Liver (tissue), 9 donors: ENCODE results near the gene RABL6. TPM values are rescaled to one million over a fixed set of nuclear protein-coding genes. Genes with fewer than 3 reads are reported as not detected.

Experiments used
- DNase-seq: peaks from one replicate; pipeline ENCODE4 v3.0.0-alpha.2; 2017; ENCODE audit warnings: low spot score
- H3K27ac ChIP-seq, 2 donors: one replicate each; pipeline ENCODE4 v1.7.0; 2013; ENCODE audit warnings: inconsistent platforms in 2 of 2, low read length in 2 of 2, control low read depth in 1 of 2, low read depth in 1 of 2, mild to moderate bottlenecking in 1 of 2
- H3K27me3 ChIP-seq, 4 donors: one replicate each; pipeline versions ENCODE4 v1.6.1 to v1.7.0; 2013; ENCODE audit warnings: low read length in 3 of 4, inconsistent platforms in 1 of 4, mild to moderate bottlenecking in 1 of 4, moderate library complexity in 1 of 4; ENCODE audit not compliant: control insufficient read depth in 4 of 4, insufficient read depth in 4 of 4
- H3K36me3 ChIP-seq, 4 donors: one replicate each; pipeline versions ENCODE4 v1.6.1 to v1.7.0; 2013; ENCODE audit warnings: low read length in 3 of 4, mild to moderate bottlenecking in 3 of 4, low read depth in 1 of 4, moderate library complexity in 1 of 4; ENCODE audit not compliant: control insufficient read depth in 4 of 4, insufficient read depth in 3 of 4
- H3K4me1 ChIP-seq, 4 donors: one replicate each; pipeline versions ENCODE4 v1.6.1 to v1.7.0; 2013; ENCODE audit warnings: low read length in 3 of 4, mild to moderate bottlenecking in 3 of 4, moderate library complexity in 1 of 4; ENCODE audit not compliant: control insufficient read depth in 4 of 4, insufficient read depth in 4 of 4
- H3K4me3 ChIP-seq, 3 donors: one replicate each; pipeline versions ENCODE4 v1.6.1 to v1.7.0; 2013; ENCODE audit warnings: low read length in 3 of 3, control low read depth in 1 of 3, low read depth in 1 of 3, mild to moderate bottlenecking in 1 of 3
- H3K9ac ChIP-seq, 2 donors: one replicate each; pipeline ENCODE4 v1.7.0; 2013; ENCODE audit warnings: low read length in 2 of 2, mild to moderate bottlenecking in 2 of 2, moderate library complexity in 2 of 2, control low read depth in 1 of 2, low read depth in 1 of 2
- H3K9me3 ChIP-seq, 4 donors: one replicate each; pipeline versions ENCODE4 v1.6.1 to v1.7.0; 2013; ENCODE audit warnings: low read length in 3 of 4; ENCODE audit not compliant: control insufficient read depth in 4 of 4
- EGR1 ChIP-seq, 2 donors: IDR thresholded peaks; 2 replicates each; pipeline ENCODE4 v1.6.1; 2016 to 2018; ENCODE audit warnings: antibody characterized with exemption in 2 of 2, low read depth in 2 of 2
- FOXA1 ChIP-seq: IDR thresholded peaks from 2 replicates; pipeline ENCODE4 v1.6.1; 2016; ENCODE audit warnings: antibody characterized with exemption
- FOXA2 ChIP-seq: IDR thresholded peaks from 2 replicates; pipeline ENCODE4 v1.6.1; 2016; ENCODE audit warnings: antibody characterized with exemption
- GABPA ChIP-seq, 2 donors: IDR thresholded peaks in 1 of 2; conservative IDR thresholded peaks in 1 of 2; 2 replicates each; pipeline ENCODE4 v1.6.1; 2016; ENCODE audit warnings: antibody characterized with exemption in 2 of 2, mild to moderate bottlenecking in 1 of 2, moderate library complexity in 1 of 2
- HNF4A ChIP-seq, 2 donors: conservative IDR thresholded peaks; 2 replicates each; pipeline ENCODE4 v1.6.1; 2016; ENCODE audit warnings: antibody characterized with exemption in 2 of 2, mild to moderate bottlenecking in 2 of 2
- HNF4G ChIP-seq: IDR thresholded peaks from 2 replicates; pipeline ENCODE4 v1.6.1; 2016; ENCODE audit warnings: antibody characterized with exemption
- JUND ChIP-seq, 2 donors: IDR thresholded peaks; 2 replicates each; pipeline ENCODE4 v1.6.1; 2016; ENCODE audit warnings: antibody characterized with exemption in 2 of 2
- MAX ChIP-seq: IDR thresholded peaks from 2 replicates; pipeline ENCODE4 v1.6.1; 2016; ENCODE audit warnings: antibody characterized with exemption
- NR2F2 ChIP-seq: IDR thresholded peaks from 2 replicates; pipeline ENCODE4 v1.6.1; 2016; ENCODE audit warnings: antibody characterized with exemption
- REST ChIP-seq: IDR thresholded peaks from 2 replicates; pipeline ENCODE4 v1.6.1; 2016; ENCODE audit warnings: antibody characterized with exemption, mild to moderate bottlenecking
- RXRA ChIP-seq, 2 donors: IDR thresholded peaks; 2 replicates each; pipeline ENCODE4 v1.6.1; 2017 to 2018; ENCODE audit warnings: antibody characterized with exemption in 2 of 2, mild to moderate bottlenecking in 1 of 2
- SP1 ChIP-seq: IDR thresholded peaks from 2 replicates; pipeline ENCODE4 v1.6.1; 2018; ENCODE audit warnings: antibody characterized with exemption, mild to moderate bottlenecking
- TAF1 ChIP-seq: conservative IDR thresholded peaks from 2 replicates; pipeline ENCODE4 v1.6.1; 2016; ENCODE audit warnings: antibody characterized with exemption, mild to moderate bottlenecking
- YY1 ChIP-seq: IDR thresholded peaks from 2 replicates; pipeline ENCODE4 v1.6.1; 2016; ENCODE audit warnings: antibody characterized with exemption, mild to moderate bottlenecking
- ZBTB33 ChIP-seq: IDR thresholded peaks from 2 replicates; pipeline ENCODE4 v1.6.1; 2016; ENCODE audit warnings: antibody characterized with exemption
- WGBS: extraction: QIAGEN DNeasy Blood & Tissue Kit; methylation state at CpG from one replicate; pipeline ENCODE4 v1.1.7; 2013; 5-methylcytosine and 5-hydroxymethylcytosine counted together
- polyA plus RNA-seq, 2 donors: library from polyadenylated mRNA; stranded (reverse) in 1 of 2; unstranded in 1 of 2; fragments of 200-250 nt in 1 of 2; fragments of >200 nt in 1 of 2; fragmentation: Nextera tagmentation in 1 of 2; extraction: Ambion mirVana in 1 of 2; gene quantifications; one replicate each; pipeline versions ENCODE4 v1.2.1 to v1.2.3, GENCODE V29; 2013 to 2015
- total RNA-seq, 2 donors: library from RNA; depleted of rRNA; stranded (reverse); fragments of >200 nt; gene quantifications; one replicate each; pipeline ENCODE4 v1.2.3, GENCODE V29; 2014
- TF ChIP-seq, protein P1 (sequence below): fragments of 150-350 bp; IDR thresholded peaks from 2 replicates; pipeline ENCODE4 v1.5.1; 2017; ENCODE audit warnings: improper control_type of control experiment, low read depth, low read length; ENCODE audit not compliant: missing input control
- donor health status: healthy.
- donor health status: healthy.
- donor health status: healthy.
- donor health status: healthy.
- donor health status: healthy.

The RABL6 gene
- total and polyA plus RNA-seq, 4 donors, result 3.6 to 32.6 (median 10.7) TPM

DNA sequence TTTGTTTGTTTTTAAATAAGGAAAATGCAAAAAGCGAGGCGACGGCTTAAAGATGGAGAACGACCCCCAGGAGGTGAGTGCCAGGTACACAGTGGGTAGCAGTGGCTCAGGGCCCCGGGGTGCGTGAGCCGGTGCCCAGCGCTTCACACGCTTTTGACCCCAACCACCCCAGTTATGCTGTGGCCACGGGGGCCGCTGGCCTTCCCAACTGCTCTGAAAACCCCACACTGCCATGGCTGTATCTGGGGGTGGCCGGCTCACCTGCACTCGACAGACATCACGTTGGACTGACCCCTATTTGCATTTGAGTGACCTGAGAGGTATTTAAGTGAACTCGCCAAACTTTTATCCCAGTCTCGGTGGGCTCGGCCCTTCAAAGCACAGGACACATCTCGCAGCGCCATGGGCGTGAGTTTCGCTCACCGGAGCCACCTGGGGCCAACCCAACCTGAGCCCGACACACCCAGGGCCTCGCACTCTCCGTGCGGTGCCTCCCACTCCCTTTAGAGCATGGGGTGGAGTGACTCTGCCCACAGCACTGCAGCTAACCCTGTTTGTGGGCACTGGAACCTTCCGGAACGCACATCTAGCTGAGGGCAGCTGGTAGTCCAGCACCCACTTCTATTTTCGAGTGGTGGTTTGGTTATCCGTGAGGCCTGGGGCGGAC, 20.9 kb downstream of the RABL6 start:
- Histone ChIP-seq H3K4me1 (no peaks in the 10 kb centered on the region), H3K36me3 (peaks cover 12 to 67% (median 25%) of the 10 kb centered on the region in 4 donors), H3K27me3 (no peaks in the 10 kb centered on the region), H3K9ac (no peak overlapping the region), H3K4me3 (no peak overlapping the region), H3K27ac (no peak overlapping the region), H3K9me3 (no peaks in the 10 kb centered on the region)
- DNase-seq, result no peak
- TF ChIP-seq MAX, result no peak
- TF ChIP-seq HNF4A (conservative IDR thresholded peaks at IDR 0.05), result no peak
- no peak for TF ChIP-seq SP1
- no peak for TF ChIP-seq EGR1 (IDR thresholded peaks at IDR 0.05; ENCODE audit: low read depth in 2 of 2)
- TF ChIP-seq REST, result no peak
- no peak for TF ChIP-seq YY1
- TF ChIP-seq FOXA2, result no peak
- no peak for TF ChIP-seq HNF4G
- TF ChIP-seq NR2F2, result no peak
- no peak for TF ChIP-seq JUND (IDR thresholded peaks at IDR 0.05)
- no peak for TF ChIP-seq RXRA (IDR thresholded peaks at IDR 0.05)
- TF ChIP-seq GABPA (IDR thresholded peaks at IDR 0.05 in 1 of 2, conservative IDR thresholded peaks at IDR 0.05 in 1 of 2), result no peak
- no peak for TF ChIP-seq TAF1
- WGBS, result 97% methylated on average over 31 of the region's 31 CpGs

GRCh38 chr9:136829412-136829811, 21.7 kb downstream of the RABL6 start:
- DNase-seq, result no peak
- H3K27ac ChIP-seq, result no peak overlapping the region
- no peaks in the 10 kb centered on the region for H3K4me1 ChIP-seq
- H3K4me3 ChIP-seq, result no peak overlapping the region
- 96% methylated on average over 14 of the region's 14 CpGs for WGBS
- no peaks in the 10 kb centered on the region for H3K27me3 ChIP-seq
- H3K9ac ChIP-seq, result no peak overlapping the region
- H3K36me3 ChIP-seq, result peaks cover 12 to 64% (median 23%) of the 10 kb centered on the region in 4 donors
- no peaks in the 10 kb centered on the region for H3K9me3 ChIP-seq
- TF ChIP-seq SP1, result no peak
- no peak for TF ChIP-seq YY1
- TF ChIP-seq FOXA1, result no peak
- no peak for TF ChIP-seq ZBTB33
- TF ChIP-seq, protein P1, sequence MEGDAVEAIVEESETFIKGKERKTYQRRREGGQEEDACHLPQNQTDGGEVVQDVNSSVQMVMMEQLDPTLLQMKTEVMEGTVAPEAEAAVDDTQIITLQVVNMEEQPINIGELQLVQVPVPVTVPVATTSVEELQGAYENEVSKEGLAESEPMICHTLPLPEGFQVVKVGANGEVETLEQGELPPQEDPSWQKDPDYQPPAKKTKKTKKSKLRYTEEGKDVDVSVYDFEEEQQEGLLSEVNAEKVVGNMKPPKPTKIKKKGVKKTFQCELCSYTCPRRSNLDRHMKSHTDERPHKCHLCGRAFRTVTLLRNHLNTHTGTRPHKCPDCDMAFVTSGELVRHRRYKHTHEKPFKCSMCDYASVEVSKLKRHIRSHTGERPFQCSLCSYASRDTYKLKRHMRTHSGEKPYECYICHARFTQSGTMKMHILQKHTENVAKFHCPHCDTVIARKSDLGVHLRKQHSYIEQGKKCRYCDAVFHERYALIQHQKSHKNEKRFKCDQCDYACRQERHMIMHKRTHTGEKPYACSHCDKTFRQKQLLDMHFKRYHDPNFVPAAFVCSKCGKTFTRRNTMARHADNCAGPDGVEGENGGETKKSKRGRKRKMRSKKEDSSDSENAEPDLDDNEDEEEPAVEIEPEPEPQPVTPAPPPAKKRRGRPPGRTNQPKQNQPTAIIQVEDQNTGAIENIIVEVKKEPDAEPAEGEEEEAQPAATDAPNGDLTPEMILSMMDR, result no peak
- no peak for TF ChIP-seq GABPA (IDR thresholded peaks at IDR 0.05 in 1 of 2, conservative IDR thresholded peaks at IDR 0.05 in 1 of 2)
- TF ChIP-seq HNF4A (conservative IDR thresholded peaks at IDR 0.05), result no peak
- no peak for TF ChIP-seq TAF1
- TF ChIP-seq REST, result no peak
- TF ChIP-seq FOXA2, result no peak
- no peak for TF ChIP-seq RXRA (IDR thresholded peaks at IDR 0.05)
- TF ChIP-seq MAX, result no peak
